Measurements from ENCODE around the gene ARL2.

ARL2 gene

DNA sequence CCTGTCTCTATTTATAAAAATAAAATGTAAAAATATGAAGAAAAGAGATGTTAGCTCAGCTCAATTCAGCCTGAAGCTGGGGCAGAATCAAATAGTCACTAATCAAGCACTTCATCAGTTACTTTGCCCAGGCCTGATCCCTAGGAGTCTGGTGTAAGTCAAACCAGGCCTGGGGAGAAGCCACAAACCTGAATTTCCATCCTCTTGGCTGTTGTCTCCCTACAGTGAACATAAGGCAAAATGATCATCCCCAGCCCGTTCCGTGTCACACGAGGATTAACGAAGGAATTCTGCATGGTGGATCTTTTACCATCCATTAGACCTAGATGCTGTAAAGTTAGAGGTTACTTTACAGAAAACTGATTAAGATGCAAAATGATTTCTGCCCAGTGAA lies 50.9 kb downstream of the ARL2 start:
- TF ChIP-seq, protein P1, sequence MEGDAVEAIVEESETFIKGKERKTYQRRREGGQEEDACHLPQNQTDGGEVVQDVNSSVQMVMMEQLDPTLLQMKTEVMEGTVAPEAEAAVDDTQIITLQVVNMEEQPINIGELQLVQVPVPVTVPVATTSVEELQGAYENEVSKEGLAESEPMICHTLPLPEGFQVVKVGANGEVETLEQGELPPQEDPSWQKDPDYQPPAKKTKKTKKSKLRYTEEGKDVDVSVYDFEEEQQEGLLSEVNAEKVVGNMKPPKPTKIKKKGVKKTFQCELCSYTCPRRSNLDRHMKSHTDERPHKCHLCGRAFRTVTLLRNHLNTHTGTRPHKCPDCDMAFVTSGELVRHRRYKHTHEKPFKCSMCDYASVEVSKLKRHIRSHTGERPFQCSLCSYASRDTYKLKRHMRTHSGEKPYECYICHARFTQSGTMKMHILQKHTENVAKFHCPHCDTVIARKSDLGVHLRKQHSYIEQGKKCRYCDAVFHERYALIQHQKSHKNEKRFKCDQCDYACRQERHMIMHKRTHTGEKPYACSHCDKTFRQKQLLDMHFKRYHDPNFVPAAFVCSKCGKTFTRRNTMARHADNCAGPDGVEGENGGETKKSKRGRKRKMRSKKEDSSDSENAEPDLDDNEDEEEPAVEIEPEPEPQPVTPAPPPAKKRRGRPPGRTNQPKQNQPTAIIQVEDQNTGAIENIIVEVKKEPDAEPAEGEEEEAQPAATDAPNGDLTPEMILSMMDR (conservative IDR thresholded peaks at IDR 0.05; ENCODE audit: low read length) = no peak
- DNase-seq (ENCODE audit: low read depth) = no peak
- H3K4me3 ChIP-seq (ENCODE audit: low read length) = no peak overlapping the region

DNA sequence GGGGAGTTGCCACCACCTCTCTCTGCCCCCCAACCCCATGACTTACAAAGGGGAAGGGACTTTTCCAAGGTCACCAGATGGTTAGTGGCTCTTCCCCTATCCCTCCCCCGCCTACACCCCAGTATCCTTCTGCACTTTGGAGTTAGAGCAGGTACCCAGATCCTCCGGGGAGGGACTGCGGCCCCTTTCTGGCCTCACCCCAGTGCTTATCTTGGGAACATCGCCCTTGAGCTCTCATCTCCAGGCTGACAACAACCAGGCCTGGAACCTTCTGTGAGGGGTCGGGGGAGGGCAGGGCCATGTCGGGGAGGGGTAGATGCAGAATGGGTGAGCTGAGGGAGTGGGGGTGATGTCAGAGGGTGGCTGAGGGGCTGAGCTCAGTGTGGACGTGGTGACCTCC lies 51.9 kb downstream of the ARL2 start:
- TF ChIP-seq, protein P1 (conservative IDR thresholded peaks at IDR 0.05; ENCODE audit: low read length) = no peak

DNA sequence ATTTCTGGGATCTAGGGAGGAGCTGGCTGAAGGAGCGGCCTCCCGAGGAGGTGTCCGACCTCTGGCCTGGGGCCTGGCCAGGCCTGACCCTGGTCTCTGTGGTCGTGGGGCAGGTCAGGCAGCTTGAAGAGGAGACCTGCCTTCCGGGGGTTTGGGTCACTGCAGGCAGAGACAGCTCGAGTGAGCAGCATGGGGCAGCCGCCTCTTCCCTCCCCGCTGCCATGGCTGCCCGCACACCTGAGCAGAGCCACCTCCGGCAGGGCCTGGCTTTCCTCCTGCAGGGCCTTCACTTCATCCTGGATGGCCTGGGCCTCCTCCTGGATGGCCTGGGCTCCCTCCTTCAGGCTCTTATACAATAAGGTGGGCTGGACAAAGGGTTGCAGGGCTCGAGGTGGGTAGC lies 52.4 kb downstream of the ARL2 start:
- H3K4me3 ChIP-seq (ENCODE audit: low read length) = no peak overlapping the region
- TF ChIP-seq, protein P1 (conservative IDR thresholded peaks at IDR 0.05; ENCODE audit: low read length) = no peak

More for the DNA sequence above, 51.9 kb downstream of the ARL2 start:
- DNase-seq (ENCODE audit: low read depth) = no peak
- H3K4me3 ChIP-seq (ENCODE audit: low read length) = no peak overlapping the region

DNA sequence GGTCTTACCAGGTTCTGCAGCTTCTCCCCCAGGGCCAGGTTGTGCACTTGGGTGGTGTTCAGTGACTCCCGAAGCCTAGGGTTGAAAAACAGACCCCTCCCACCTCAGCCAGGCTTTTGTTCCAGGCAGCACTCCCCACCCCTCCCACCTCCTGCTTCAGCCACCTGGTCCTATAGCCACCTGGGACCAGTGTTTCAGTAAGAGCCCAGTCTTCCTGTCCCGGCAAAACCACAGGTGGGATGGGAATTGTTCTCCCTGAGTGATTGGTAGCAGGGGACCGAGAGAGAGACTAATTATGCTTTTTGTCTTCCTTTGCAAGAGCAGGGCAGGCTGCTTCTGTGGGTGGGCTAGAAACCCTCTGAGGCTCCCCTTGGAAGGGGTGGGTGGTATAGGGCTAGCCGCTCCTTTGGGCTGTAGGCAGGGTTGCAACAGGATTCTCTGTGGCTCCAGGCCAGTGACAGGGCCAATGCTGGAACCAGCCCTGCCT lies 52.9 kb downstream of the ARL2 start:
- TF ChIP-seq, protein P1 (conservative IDR thresholded peaks at IDR 0.05; ENCODE audit: low read length) = no peak
- DNase-seq (ENCODE audit: low read depth) = no peak
- no peak overlapping the region for H3K4me3 ChIP-seq (ENCODE audit: low read length)

More for the DNA sequence above, 52.4 kb downstream of the ARL2 start:
- no peak for DNase-seq (ENCODE audit: low read depth)

DNA sequence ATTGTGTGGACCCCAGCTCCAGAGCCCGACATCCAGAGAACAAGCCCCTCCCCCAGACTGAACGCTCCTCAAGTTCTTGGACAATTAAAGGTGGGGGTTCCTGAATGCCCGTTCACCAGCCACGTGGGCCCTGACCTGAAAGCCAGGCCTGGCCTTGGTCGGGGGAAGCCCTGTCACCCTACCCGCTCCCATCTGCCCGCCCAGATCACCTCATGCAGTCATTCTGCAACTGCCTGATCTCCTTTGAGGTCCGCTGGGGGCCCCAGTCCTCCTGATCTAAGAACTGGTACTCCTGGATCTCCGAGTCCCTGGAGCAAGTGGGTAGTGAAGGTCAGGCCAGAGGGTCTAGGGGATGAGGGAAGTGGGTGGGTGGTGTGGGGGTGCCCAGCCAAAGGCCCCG lies 53.5 kb downstream of the ARL2 start:
- DNase-seq (ENCODE audit: low read depth) = no peak
- TF ChIP-seq, protein P1 (conservative IDR thresholded peaks at IDR 0.05; ENCODE audit: low read length) = no peak
- H3K4me3 ChIP-seq (ENCODE audit: low read length) = no peak overlapping the region

DNA sequence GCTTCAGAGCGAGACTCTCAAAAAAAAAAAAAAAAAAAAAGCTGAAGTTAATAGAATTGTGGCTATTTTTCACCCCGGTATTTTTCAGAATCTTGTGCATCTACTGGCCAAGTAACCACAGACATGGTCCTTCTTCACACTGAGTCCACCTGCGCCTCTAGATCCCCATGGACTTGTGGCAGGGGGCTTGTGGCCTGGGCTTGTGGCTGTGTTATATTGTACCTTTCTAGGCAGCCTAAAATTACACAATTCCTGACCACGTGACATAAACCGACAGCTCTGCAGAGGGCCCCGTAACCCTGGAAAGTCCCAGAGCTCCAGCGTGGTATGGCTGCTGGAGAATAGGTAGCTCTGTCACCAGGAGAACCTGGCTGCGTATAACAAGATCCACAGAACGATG lies 55.3 kb downstream of the ARL2 start:
- no peak for DNase-seq (ENCODE audit: low read depth)
- TF ChIP-seq, protein P1 (conservative IDR thresholded peaks at IDR 0.05; ENCODE audit: low read length) = no peak
- H3K4me3 ChIP-seq (ENCODE audit: low read length) = no peak overlapping the region
